HEK293 (cell line): Measurements from ENCODE around the gene CCDC71L.

Source experiments
- CTCF ChIA-PET: fragments of 350-600 bp; formaldehyde crosslinking; extraction: SDS; loops from one replicate; lab custom pipeline; 2021; ENCODE audit warnings: antibody characterized with exemption; lab: Yijun Ruan, JAX
- POLR2A ChIA-PET: fragments of 300-600 bp; formaldehyde crosslinking; extraction: SDS; loops from one replicate; lab custom pipeline; 2020; ENCODE audit warnings: antibody characterized with exemption, inconsistent platforms; lab: Yijun Ruan, JAX
- H3K27ac ChIP-seq: fragments of 200-500 bp; sonication (Bioruptor generic); 2 replicates; pipeline ENCODE4 v1.5.1; 2014; ENCODE audit warnings: low read depth, low read length, control low read depth, inconsistent platforms; ENCODE audit errors: extremely low read depth
- H3K36me3 ChIP-seq, 2 experiments: fragments of 200-500 bp in 1 of 2; sonication (Bioruptor generic) in 1 of 2; 1 replicate in 1 of 2; 2 replicates in 1 of 2; pipeline ENCODE4 v1.5.1; 2014 to 2017; ENCODE audit warnings: inconsistent platforms in 2 of 2, low read length in 2 of 2; ENCODE audit not compliant: control insufficient read depth in 2 of 2, insufficient read depth in 1 of 2
- H3K4me1 ChIP-seq: fragments of 200-500 bp; sonication (Bioruptor generic); 2 replicates; pipeline ENCODE4 v1.5.1; 2014; ENCODE audit warnings: mild to moderate bottlenecking, low read length, inconsistent platforms; ENCODE audit not compliant: control insufficient read depth, insufficient read depth
- H3K4me3 ChIP-seq: 2 replicates; pipeline ENCODE4 v1.5.1; 2011; ENCODE audit warnings: low read depth, mild to moderate bottlenecking, control low read depth, low read length, moderate library complexity
- H3K9me3 ChIP-seq: fragments of 200-500 bp; sonication (Bioruptor generic); 2 replicates; pipeline ENCODE4 v1.5.1; 2014; ENCODE audit warnings: low read depth, low read length, inconsistent platforms; ENCODE audit not compliant: control insufficient read depth, insufficient read depth
- FEZF1 ChIP-seq: fragments of 450-650 bp; formaldehyde crosslinking; IDR thresholded peaks from 2 replicates; pipeline ENCODE4 v1.5.1; 2016; ENCODE audit warnings: missing biosample characterization, missing genetic modification characterization
- GLI2 ChIP-seq: fragments of 450-650 bp; formaldehyde crosslinking; IDR thresholded peaks from 2 replicates; pipeline ENCODE4; 2017; ENCODE audit warnings: missing biosample characterization, missing genetic modification characterization, low read depth, borderline replicate concordance
- PRDM10 ChIP-seq: fragments of 450-650 bp; formaldehyde crosslinking; IDR thresholded peaks from 2 replicates; pipeline ENCODE4 v1.5.1; 2016; ENCODE audit warnings: missing biosample characterization, missing genetic modification characterization
- SCRT2 ChIP-seq: fragments of 450-650 bp; formaldehyde crosslinking; IDR thresholded peaks from 2 replicates; pipeline ENCODE4 v1.5.1; 2016; ENCODE audit warnings: missing biosample characterization, missing genetic modification characterization
- SETDB1 ChIP-seq: IDR thresholded peaks from one replicate; pipeline ENCODE4 v1.6.1; 2017; ENCODE audit warnings: mild to moderate bottlenecking, low read length, moderate library complexity, mixed read lengths; ENCODE audit not compliant: insufficient read length
- SP7 ChIP-seq: fragments of 450-650 bp; formaldehyde crosslinking; IDR thresholded peaks from 2 replicates; pipeline ENCODE4 v1.5.1; 2016; ENCODE audit warnings: missing biosample characterization, missing genetic modification characterization
- WT1 ChIP-seq: fragments of 450-650 bp; formaldehyde crosslinking; IDR thresholded peaks from 2 replicates; pipeline ENCODE4 v1.5.1; 2016; ENCODE audit warnings: missing biosample characterization, missing genetic modification characterization
- ZBTB49 ChIP-seq: fragments of 450-650 bp; formaldehyde crosslinking; IDR thresholded peaks from 2 replicates; pipeline ENCODE4 v1.5.1; 2016; ENCODE audit warnings: missing biosample characterization, missing genetic modification characterization, low read depth
- ZFP3 ChIP-seq: fragments of 450-650 bp; formaldehyde crosslinking; IDR thresholded peaks from 2 replicates; pipeline ENCODE4 v1.5.1; 2016; ENCODE audit warnings: low read depth, missing biosample characterization, missing genetic modification characterization
- ZFP41 ChIP-seq: fragments of 450-650 bp; formaldehyde crosslinking; IDR thresholded peaks from 2 replicates; pipeline ENCODE4 v1.5.1; 2016; ENCODE audit warnings: missing biosample characterization, missing genetic modification characterization, borderline replicate concordance
- ZNF112 ChIP-seq: fragments of 450-650 bp; formaldehyde crosslinking; IDR thresholded peaks from 2 replicates; pipeline ENCODE4 v1.5.0; 2017; ENCODE audit warnings: missing biosample characterization, missing genetic modification characterization
- ZNF132 ChIP-seq: fragments of 450-650 bp; formaldehyde crosslinking; IDR thresholded peaks from 2 replicates; pipeline ENCODE4 v1.5.1; 2017; ENCODE audit warnings: missing biosample characterization, missing genetic modification characterization, borderline replicate concordance
- ZNF211 ChIP-seq: fragments of 450-650 bp; formaldehyde crosslinking; IDR thresholded peaks from 2 replicates; pipeline ENCODE4 v1.5.1; 2016; ENCODE audit warnings: low read depth, missing biosample characterization, missing genetic modification characterization
- ZNF24 ChIP-seq: fragments of 450-650 bp; formaldehyde crosslinking; IDR thresholded peaks from 2 replicates; pipeline ENCODE4 v1.5.1; 2016; ENCODE audit warnings: missing biosample characterization, missing genetic modification characterization
- ZNF354C ChIP-seq: fragments of 450-650 bp; formaldehyde crosslinking; IDR thresholded peaks from 2 replicates; pipeline ENCODE4 v1.5.1; 2016; ENCODE audit warnings: missing biosample characterization, missing genetic modification characterization, low read depth, borderline replicate concordance
- ZNF449 ChIP-seq: fragments of 450-650 bp; formaldehyde crosslinking; IDR thresholded peaks from 2 replicates; pipeline ENCODE4 v1.5.1; 2017; ENCODE audit warnings: missing biosample characterization, mild to moderate bottlenecking, missing genetic modification characterization, moderate library complexity
- ZNF48 ChIP-seq: fragments of 450-650 bp; formaldehyde crosslinking; IDR thresholded peaks from 2 replicates; pipeline ENCODE4 v1.5.1; 2016; ENCODE audit warnings: missing biosample characterization, missing genetic modification characterization
- ZNF555 ChIP-seq: fragments of 450-650 bp; formaldehyde crosslinking; conservative IDR thresholded peaks from 2 replicates; pipeline ENCODE4 v1.5.1; 2017; ENCODE audit warnings: missing biosample characterization, mild to moderate bottlenecking, missing genetic modification characterization, inconsistent platforms
- ZNF561 ChIP-seq: fragments of 450-650 bp; IDR thresholded peaks from 2 replicates; pipeline ENCODE4 v1.5.1; 2018; ENCODE audit warnings: missing biosample characterization, missing genetic modification characterization, borderline replicate concordance
- ZNF580 ChIP-seq: fragments of 450-650 bp; formaldehyde crosslinking; IDR thresholded peaks from 2 replicates; pipeline ENCODE4 v1.5.1; 2016; ENCODE audit warnings: missing biosample characterization, missing genetic modification characterization
- ZXDB ChIP-seq: fragments of 450-650 bp; formaldehyde crosslinking; IDR thresholded peaks from 2 replicates; pipeline ENCODE4 v1.5.1; 2016; ENCODE audit warnings: missing biosample characterization, missing genetic modification characterization

CCDC71L gene

GRCh38 chr7:106613279-106613678 lies 47.7 kb downstream of the CCDC71L start (continued):
- TF ChIP-seq ZBTB49 (tag by site-specific recombination) (no peak), GLI2 (tag by site-specific recombination) (no peak), WT1 (tag by site-specific recombination) (no peak)

GRCh38 chr7:106612432-106612831 lies 48.5 kb downstream of the CCDC71L start:
- CTCF ChIA-PET = no interaction called here
- TF ChIP-seq SETDB1 = peak; percentile 65
- no peak for TF ChIP-seq ZNF24 (tag by site-specific recombination)
- TF ChIP-seq, all 188 proteins: peak for 1
- Histone ChIP-seq H3K36me3 (no peaks in the 10 kb centered on the region), H3K9me3 (no peaks in the 10 kb centered on the region), H3K4me1 (no peaks in the 10 kb centered on the region), H3K27ac (no peak overlapping the region), H3K4me3 (no peak overlapping the region)
- POLR2A ChIA-PET = interaction anchor here (0.9 kb wide), 1 partner anchor 13 kb away, joined by 3 read pairs; no protein-coding TSS in a partner anchor

GRCh38 chr7:106611911-106612310 lies 49.0 kb downstream of the CCDC71L start:
- H3K4me3 ChIP-seq = no peak overlapping the region
- no peak overlapping the region for H3K27ac ChIP-seq
- no peak for TF ChIP-seq ZNF354C (tag by site-specific recombination)
- peak; percentile 53 for TF ChIP-seq SP7
- TF ChIP-seq, all 188 proteins: peak for 1
- Histone ChIP-seq H3K36me3 (no peaks in the 10 kb centered on the region), H3K9me3 (no peaks in the 10 kb centered on the region), H3K4me1 (no peaks in the 10 kb centered on the region)
- CTCF ChIA-PET = no interaction called here
- POLR2A ChIA-PET = interaction anchor here (0.9 kb wide), 1 partner anchor 13 kb away, joined by 3 read pairs; no protein-coding TSS in a partner anchor

- Histone ChIP-seq H3K4me1 (no peaks in the 10 kb centered on the region), H3K9me3 (no peaks in the 10 kb centered on the region), H3K4me3 (no peak overlapping the region), H3K36me3 (no peaks in the 10 kb centered on the region), H3K27ac (no peak overlapping the region)
- ChIA-PET CTCF (interaction anchor here (0.7 kb wide), 1 partner anchor 13 kb away, joined by 4 read pairs; no protein-coding TSS in a partner anchor), POLR2A (no interaction called here)
- TF ChIP-seq ZFP3 (tag by site-specific recombination) = no peak
- TF ChIP-seq ZNF449 = no peak
- TF ChIP-seq ZNF112 = no peak
- no peak for TF ChIP-seq ZNF211 (tag by site-specific recombination)
- TF ChIP-seq ZNF561 (tag by site-specific recombination) = no peak
- no peak for TF ChIP-seq ZNF48 (tag by site-specific recombination)
- no peak for TF ChIP-seq ZNF555 (tag by site-specific recombination)
- TF ChIP-seq ZNF580 (tag by site-specific recombination) = no peak
- TF ChIP-seq ZXDB (tag by site-specific recombination) = no peak
- TF ChIP-seq ZFP41 = no peak
- no peak for TF ChIP-seq ZNF132
- peak; percentile 44; the same call in 1 of the 2 replicates for TF ChIP-seq PRDM10 (tag by site-specific recombination)
- TF ChIP-seq SCRT2 = peak; percentile 78
- TF ChIP-seq FEZF1 = peak; percentile 35; the same call in 1 of the 2 replicates
Observed at GRCh38 chr7:106610996-106611886, 49.7 kb downstream of the CCDC71L start.
